GM23338 (cell line): ENCODE measurements around the gene B4GALT5. TPM values are rescaled to one million over a fixed set of nuclear protein-coding genes. Genes with fewer than 3 reads are reported as not detected.
A peak's percentile ranks its signal among the peaks of the same experiment; 100 is the strongest.

Source experiments
- ATAC-seq: fragments of 200-7000 bp; cut with Tn5 transposase; 3 replicates; pipeline ENCODE4 v1.9.1; 2020
- DNase-seq: peaks from one replicate; pipeline ENCODE4 v3.0.0-alpha.2; 2015; ENCODE audit warnings: low spot score
- H2AFZ ChIP-seq: fragments of 200-600 bp; sonication (generic); 2 replicates; pipeline ENCODE4 v1.8.0; 2016; ENCODE audit warnings: antibody characterized with exemption, mild to moderate bottlenecking, moderate library complexity
- H3F3A ChIP-seq: fragments of 200-600 bp; sonication (generic); replicated peaks from 2 replicates; pipeline ENCODE4 v1.8.0; 2017; ENCODE audit warnings: antibody characterized with exemption, mixed run types, low read depth
- H3K27ac ChIP-seq: fragments of 200-600 bp; sonication (generic); 2 replicates; pipeline ENCODE4 v1.6.1; 2016; ENCODE audit warnings: low read depth
- H3K27me3 ChIP-seq: fragments of 200-600 bp; sonication (generic); 2 replicates; pipeline ENCODE4 v1.8.0; 2016; ENCODE audit warnings: mild to moderate bottlenecking, mixed run types, moderate library complexity; ENCODE audit not compliant: insufficient read depth
- H3K36me3 ChIP-seq: fragments of 200-600 bp; sonication (generic); 2 replicates; pipeline ENCODE4 v1.8.0; 2016; ENCODE audit warnings: mild to moderate bottlenecking; ENCODE audit not compliant: insufficient read depth
- H3K4me1 ChIP-seq: fragments of 200-600 bp; sonication (generic); 2 replicates; pipeline ENCODE4 v1.8.0; 2016; ENCODE audit warnings: mild to moderate bottlenecking, moderate library complexity; ENCODE audit not compliant: insufficient read depth
- H3K4me2 ChIP-seq: fragments of 200-600 bp; sonication (generic); 2 replicates; pipeline ENCODE4 v1.7.1; 2017; ENCODE audit warnings: mixed run types
- H3K4me3 ChIP-seq: fragments of 200-600 bp; sonication (generic); 2 replicates; pipeline ENCODE4 v1.6.1; 2016; ENCODE audit warnings: mixed run types
- H3K79me2 ChIP-seq: fragments of 200-600 bp; sonication (generic); replicated peaks from 2 replicates; pipeline ENCODE4 v1.8.0; 2017; ENCODE audit warnings: mild to moderate bottlenecking; ENCODE audit not compliant: insufficient read depth
- H3K9me2 ChIP-seq: fragments of 200-600 bp; sonication (generic); 2 replicates; pipeline ENCODE4 v1.8.0; 2017; ENCODE audit not compliant: insufficient read depth
- H4K20me1 ChIP-seq: fragments of 200-600 bp; sonication (generic); replicated peaks from 2 replicates; pipeline ENCODE4 v1.8.0; 2017; ENCODE audit warnings: mild to moderate bottlenecking; ENCODE audit not compliant: insufficient read depth
- H3K27ac Mint-ChIP-seq: 2 replicates; pipeline ENCODE4 v1.8.0; 2020; ENCODE audit warnings: inconsistent platforms, mild to moderate bottlenecking, moderate library complexity, mixed read lengths
- H3K27me3 Mint-ChIP-seq: 3 replicates; pipeline ENCODE4 v1.8.0; 2022; ENCODE audit warnings: low read depth, mild to moderate bottlenecking, moderate library complexity, mixed read lengths, inconsistent platforms; ENCODE audit not compliant: insufficient read depth, poor library complexity
- H3K36me3 Mint-ChIP-seq: 3 replicates; pipeline ENCODE4 v1.8.0; 2021; ENCODE audit warnings: low read depth, mild to moderate bottlenecking, inconsistent platforms, moderate library complexity, mixed read lengths
- H3K4me1 Mint-ChIP-seq: 3 replicates; pipeline ENCODE4 v1.8.0; 2020; ENCODE audit warnings: mild to moderate bottlenecking, inconsistent platforms, mixed read lengths
- H3K4me3 Mint-ChIP-seq: 3 replicates; pipeline ENCODE4 v1.8.0; 2021; ENCODE audit warnings: moderate library complexity, mild to moderate bottlenecking, inconsistent platforms, mixed read lengths
- H3K9me3 Mint-ChIP-seq: 3 replicates; pipeline ENCODE4 v1.8.0; 2020; ENCODE audit warnings: moderate library complexity, mild to moderate bottlenecking, inconsistent platforms, mixed read lengths
- CREB1 ChIP-seq: fragments of 250-450 bp; sonication (Bioruptor Pico); IDR thresholded peaks from 2 replicates; pipeline ENCODE4 v1.5.0; 2020; ENCODE audit warnings: low read depth, mild to moderate bottlenecking, moderate library complexity
- CTCF ChIP-seq, 2 experiments: fragments of 200-600 bp in 1 of 2; sonication (generic) in 1 of 2; conservative IDR thresholded peaks; 2 replicates each; pipeline versions ENCODE4 v1.5.1 to v1.6.1; 2016 to 2017; ENCODE audit warnings: antibody characterized with exemption in 2 of 2, low read depth in 2 of 2, mild to moderate bottlenecking in 2 of 2, moderate library complexity in 1 of 2
- ETS1 ChIP-seq: IDR thresholded peaks from 2 replicates; pipeline ENCODE4 v1.6.1; 2016; ENCODE audit warnings: antibody characterized with exemption
- EZH2 ChIP-seq: fragments of 200-600 bp; sonication (generic); IDR thresholded peaks from one replicate; pipeline ENCODE4 v1.8.0; 2017; ENCODE audit warnings: antibody characterized with exemption, mild to moderate bottlenecking, low read depth; ENCODE audit not compliant: unreplicated experiment
- EZH2phosphoT487 ChIP-seq: fragments of 200-600 bp; sonication (generic); IDR thresholded peaks from one replicate; pipeline ENCODE4 v1.8.1; 2018; ENCODE audit warnings: antibody characterized with exemption; ENCODE audit not compliant: unreplicated experiment
- JUNB ChIP-seq: IDR thresholded peaks from one replicate; pipeline ENCODE4 v1.6.1; 2016; ENCODE audit warnings: antibody characterized with exemption; ENCODE audit not compliant: unreplicated experiment
- NANOG ChIP-seq: IDR thresholded peaks from 2 replicates; pipeline ENCODE4 v1.6.1; 2016; ENCODE audit warnings: antibody characterized with exemption, borderline replicate concordance
- POLR2AphosphoS5 ChIP-seq: IDR thresholded peaks from 2 replicates; pipeline ENCODE4 v1.6.1; 2016; ENCODE audit warnings: antibody characterized with exemption, low read depth
- STAT1 ChIP-seq: IDR thresholded peaks from one replicate; pipeline ENCODE4 v1.6.1; 2016; ENCODE audit warnings: antibody characterized with exemption; ENCODE audit not compliant: unreplicated experiment
- ZNF114 ChIP-seq: fragments of 250-450 bp; sonication (Bioruptor Pico); IDR thresholded peaks from 2 replicates; pipeline ENCODE4 v1.5.0; 2020; ENCODE audit warnings: mild to moderate bottlenecking, moderate library complexity
- ZNF331 ChIP-seq: fragments of 250-450 bp; sonication (Bioruptor Pico); IDR thresholded peaks from 2 replicates; pipeline ENCODE4 v1.5.0; 2020; ENCODE audit warnings: low read depth, mild to moderate bottlenecking, moderate library complexity
- polyA plus RNA-seq: library from polyadenylated mRNA; unstranded; fragments of >200 nt; fragmentation: Nextera tagmentation; extraction: Ambion mirVana; gene quantifications from 2 replicates; pipeline ENCODE4 v1.2.1, GENCODE V29; 2016
- total RNA-seq: library from RNA; depleted of rRNA; stranded (reverse); fragments of >200 nt; shearing (Covaris generic); gene quantifications from 2 replicates; pipeline ENCODE4 v1.2.3, GENCODE V29; 2014
- TF ChIP-seq, protein P1 (sequence below): IDR thresholded peaks from one replicate; pipeline ENCODE4 v1.6.1; 2018; ENCODE audit warnings: antibody characterized with exemption; ENCODE audit not compliant: unreplicated experiment
- TF ChIP-seq, protein P2 (sequence below): fragments of 250-450 bp; sonication (Bioruptor Pico); IDR thresholded peaks from 2 replicates; pipeline ENCODE4 v1.5.0; 2020; ENCODE audit warnings: mild to moderate bottlenecking, moderate library complexity

The B4GALT5 gene
- total and polyA plus RNA-seq, 2 experiments from 2014 or later, result 19.1 to 50.3 TPM

DNA sequence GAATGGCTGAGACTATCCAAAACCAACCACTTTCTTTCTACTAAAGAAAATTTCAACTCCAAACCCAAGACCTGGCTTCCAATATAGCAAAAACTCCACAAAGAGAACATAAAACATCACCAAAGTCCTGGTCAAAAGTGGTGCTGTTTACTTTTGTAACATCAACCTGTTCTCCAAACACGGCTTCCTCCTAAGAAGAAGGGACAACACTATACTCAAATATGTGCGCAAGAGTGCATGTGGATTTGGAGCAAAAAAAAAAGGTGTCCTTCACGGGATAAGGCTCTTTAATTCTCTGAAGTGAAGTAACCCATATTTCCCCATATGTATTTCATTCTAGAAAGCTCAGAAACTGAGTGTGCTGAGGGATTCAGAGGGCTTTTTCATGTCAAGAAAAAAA, 6.6 kb downstream of the B4GALT5 start:
- H3K27ac Mint-ChIP-seq, result no peak overlapping the region
- no peak overlapping the region for H3K4me3 Mint-ChIP-seq
- H3K4me2 ChIP-seq, result no peak overlapping the region; the same call in 1 of the 2 replicates
- TF ChIP-seq, protein P1, sequence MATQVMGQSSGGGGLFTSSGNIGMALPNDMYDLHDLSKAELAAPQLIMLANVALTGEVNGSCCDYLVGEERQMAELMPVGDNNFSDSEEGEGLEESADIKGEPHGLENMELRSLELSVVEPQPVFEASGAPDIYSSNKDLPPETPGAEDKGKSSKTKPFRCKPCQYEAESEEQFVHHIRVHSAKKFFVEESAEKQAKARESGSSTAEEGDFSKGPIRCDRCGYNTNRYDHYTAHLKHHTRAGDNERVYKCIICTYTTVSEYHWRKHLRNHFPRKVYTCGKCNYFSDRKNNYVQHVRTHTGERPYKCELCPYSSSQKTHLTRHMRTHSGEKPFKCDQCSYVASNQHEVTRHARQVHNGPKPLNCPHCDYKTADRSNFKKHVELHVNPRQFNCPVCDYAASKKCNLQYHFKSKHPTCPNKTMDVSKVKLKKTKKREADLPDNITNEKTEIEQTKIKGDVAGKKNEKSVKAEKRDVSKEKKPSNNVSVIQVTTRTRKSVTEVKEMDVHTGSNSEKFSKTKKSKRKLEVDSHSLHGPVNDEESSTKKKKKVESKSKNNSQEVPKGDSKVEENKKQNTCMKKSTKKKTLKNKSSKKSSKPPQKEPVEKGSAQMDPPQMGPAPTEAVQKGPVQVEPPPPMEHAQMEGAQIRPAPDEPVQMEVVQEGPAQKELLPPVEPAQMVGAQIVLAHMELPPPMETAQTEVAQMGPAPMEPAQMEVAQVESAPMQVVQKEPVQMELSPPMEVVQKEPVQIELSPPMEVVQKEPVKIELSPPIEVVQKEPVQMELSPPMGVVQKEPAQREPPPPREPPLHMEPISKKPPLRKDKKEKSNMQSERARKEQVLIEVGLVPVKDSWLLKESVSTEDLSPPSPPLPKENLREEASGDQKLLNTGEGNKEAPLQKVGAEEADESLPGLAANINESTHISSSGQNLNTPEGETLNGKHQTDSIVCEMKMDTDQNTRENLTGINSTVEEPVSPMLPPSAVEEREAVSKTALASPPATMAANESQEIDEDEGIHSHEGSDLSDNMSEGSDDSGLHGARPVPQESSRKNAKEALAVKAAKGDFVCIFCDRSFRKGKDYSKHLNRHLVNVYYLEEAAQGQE, result no peak
- TF ChIP-seq JUNB (no peak), EZH2phosphoT487 (no peak), CREB1 (no peak), CTCF (conservative IDR thresholded peaks at IDR 0.05; ENCODE audit: low read depth in 2 of 2) (no peak), ETS1 (no peak), ZNF114 (CRISPR knock-in tag) (no peak), EZH2 (no peak), POLR2AphosphoS5 (no peak), ZNF331 (CRISPR knock-in tag) (no peak), STAT1 (no peak), NANOG (no peak)
- TF ChIP-seq, protein P2, sequence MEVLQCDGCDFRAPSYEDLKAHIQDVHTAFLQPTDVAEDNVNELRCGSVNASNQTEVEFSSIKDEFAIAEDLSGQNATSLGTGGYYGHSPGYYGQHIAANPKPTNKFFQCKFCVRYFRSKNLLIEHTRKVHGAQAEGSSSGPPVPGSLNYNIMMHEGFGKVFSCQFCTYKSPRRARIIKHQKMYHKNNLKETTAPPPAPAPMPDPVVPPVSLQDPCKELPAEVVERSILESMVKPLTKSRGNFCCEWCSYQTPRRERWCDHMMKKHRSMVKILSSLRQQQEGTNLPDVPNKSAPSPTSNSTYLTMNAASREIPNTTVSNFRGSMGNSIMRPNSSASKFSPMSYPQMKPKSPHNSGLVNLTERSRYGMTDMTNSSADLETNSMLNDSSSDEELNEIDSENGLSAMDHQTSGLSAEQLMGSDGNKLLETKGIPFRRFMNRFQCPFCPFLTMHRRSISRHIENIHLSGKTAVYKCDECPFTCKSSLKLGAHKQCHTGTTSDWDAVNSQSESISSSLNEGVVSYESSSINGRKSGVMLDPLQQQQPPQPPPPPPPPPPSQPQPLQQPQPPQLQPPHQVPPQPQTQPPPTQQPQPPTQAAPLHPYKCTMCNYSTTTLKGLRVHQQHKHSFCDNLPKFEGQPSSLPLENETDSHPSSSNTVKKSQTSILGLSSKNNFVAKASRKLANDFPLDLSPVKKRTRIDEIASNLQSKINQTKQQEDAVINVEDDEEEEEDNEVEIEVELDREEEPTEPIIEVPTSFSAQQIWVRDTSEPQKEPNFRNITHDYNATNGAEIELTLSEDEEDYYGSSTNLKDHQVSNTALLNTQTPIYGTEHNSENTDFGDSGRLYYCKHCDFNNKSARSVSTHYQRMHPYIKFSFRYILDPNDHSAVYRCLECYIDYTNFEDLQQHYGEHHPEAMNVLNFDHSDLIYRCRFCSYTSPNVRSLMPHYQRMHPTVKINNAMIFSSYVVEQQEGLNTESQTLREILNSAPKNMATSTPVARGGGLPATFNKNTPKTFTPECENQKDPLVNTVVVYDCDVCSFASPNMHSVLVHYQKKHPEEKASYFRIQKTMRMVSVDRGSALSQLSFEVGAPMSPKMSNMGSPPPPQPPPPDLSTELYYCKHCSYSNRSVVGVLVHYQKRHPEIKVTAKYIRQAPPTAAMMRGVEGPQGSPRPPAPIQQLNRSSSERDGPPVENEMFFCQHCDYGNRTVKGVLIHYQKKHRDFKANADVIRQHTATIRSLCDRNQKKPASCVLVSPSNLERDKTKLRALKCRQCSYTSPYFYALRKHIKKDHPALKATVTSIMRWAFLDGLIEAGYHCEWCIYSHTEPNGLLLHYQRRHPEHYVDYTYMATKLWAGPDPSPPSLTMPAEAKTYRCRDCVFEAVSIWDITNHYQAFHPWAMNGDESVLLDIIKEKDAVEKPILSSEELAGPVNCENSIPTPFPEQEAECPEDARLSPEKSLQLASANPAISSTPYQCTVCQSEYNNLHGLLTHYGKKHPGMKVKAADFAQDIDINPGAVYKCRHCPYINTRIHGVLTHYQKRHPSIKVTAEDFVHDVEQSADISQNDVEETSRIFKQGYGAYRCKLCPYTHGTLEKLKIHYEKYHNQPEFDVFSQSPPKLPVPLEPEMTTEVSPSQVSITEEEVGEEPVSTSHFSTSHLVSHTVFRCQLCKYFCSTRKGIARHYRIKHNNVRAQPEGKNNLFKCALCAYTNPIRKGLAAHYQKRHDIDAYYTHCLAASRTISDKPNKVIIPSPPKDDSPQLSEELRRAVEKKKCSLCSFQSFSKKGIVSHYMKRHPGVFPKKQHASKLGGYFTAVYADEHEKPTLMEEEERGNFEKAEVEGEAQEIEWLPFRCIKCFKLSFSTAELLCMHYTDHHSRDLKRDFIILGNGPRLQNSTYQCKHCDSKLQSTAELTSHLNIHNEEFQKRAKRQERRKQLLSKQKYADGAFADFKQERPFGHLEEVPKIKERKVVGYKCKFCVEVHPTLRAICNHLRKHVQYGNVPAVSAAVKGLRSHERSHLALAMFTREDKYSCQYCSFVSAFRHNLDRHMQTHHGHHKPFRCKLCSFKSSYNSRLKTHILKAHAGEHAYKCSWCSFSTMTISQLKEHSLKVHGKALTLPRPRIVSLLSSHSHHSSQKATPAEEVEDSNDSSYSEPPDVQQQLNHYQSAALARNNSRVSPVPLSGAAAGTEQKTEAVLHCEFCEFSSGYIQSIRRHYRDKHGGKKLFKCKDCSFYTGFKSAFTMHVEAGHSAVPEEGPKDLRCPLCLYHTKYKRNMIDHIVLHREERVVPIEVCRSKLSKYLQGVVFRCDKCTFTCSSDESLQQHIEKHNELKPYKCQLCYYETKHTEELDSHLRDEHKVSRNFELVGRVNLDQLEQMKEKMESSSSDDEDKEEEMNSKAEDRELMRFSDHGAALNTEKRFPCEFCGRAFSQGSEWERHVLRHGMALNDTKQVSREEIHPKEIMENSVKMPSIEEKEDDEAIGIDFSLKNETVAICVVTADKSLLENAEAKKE, result no peak
- H3F3A ChIP-seq, result no peaks in the 10 kb centered on the region
- peaks cover 62% of the 10 kb centered on the region for H3K4me1 ChIP-seq
- peaks cover 5% of the 10 kb centered on the region for H3K27me3 Mint-ChIP-seq
- no peaks in the 10 kb centered on the region for H3K36me3 ChIP-seq
- peaks cover 55% of the 10 kb centered on the region for H3K4me1 Mint-ChIP-seq
- no peaks in the 10 kb centered on the region for H3K9me2 ChIP-seq
- peaks cover 100% of the 10 kb centered on the region for H3K79me2 ChIP-seq
- no peak for ATAC-seq
- peak overlapping the region; percentile 12; the same call in 1 of the 2 replicates for H3K27ac ChIP-seq
- no peak for DNase-seq
- no peaks in the 10 kb centered on the region for H3K27me3 ChIP-seq
- no peak overlapping the region for H3K4me3 ChIP-seq
- no peaks in the 10 kb centered on the region for H3K9me3 Mint-ChIP-seq
- peaks cover 89% of the 10 kb centered on the region for H4K20me1 ChIP-seq
- H2AFZ ChIP-seq, result no peak overlapping the region
- peaks cover 6% of the 10 kb centered on the region; the same call in 2 of the 3 replicates for H3K36me3 Mint-ChIP-seq
